ENCODE measurements around the gene FLNC. TPM values are rescaled to one million over a fixed set of nuclear protein-coding genes. Genes with fewer than 3 reads are reported as not detected.

The FLNC gene
- total RNA-seq, 1 donor from 2014 or later: 236 TPM

GRCh38 chr7:128879939-128880746 lies 49.9 kb downstream of the FLNC start:
- DNase-seq (ENCODE audit: low spot score): peak; percentile 64

- DNase-seq (ENCODE audit: low spot score): no peak
These were observed 50.7 kb downstream of the FLNC start for GRCh38 chr7:128880791-128881457.

- no peak for DNase-seq (ENCODE audit: low spot score)
These were observed 51.4 kb downstream of the FLNC start for GRCh38 chr7:128881458-128882125.

GRCh38 chr7:128882134-128882533 lies 51.9 kb downstream of the FLNC start:
- DNase-seq (ENCODE audit: low spot score): no peak

- DNase-seq (ENCODE audit: low spot score): peak; percentile 84
These were observed 53.6 kb downstream of the FLNC start for GRCh38 chr7:128883622-128884448.

- DNase-seq (ENCODE audit: low spot score): no peak
These were observed 54.6 kb downstream of the FLNC start for GRCh38 chr7:128884561-128885369.

- no peak for DNase-seq (ENCODE audit: low spot score)
These were observed 55.4 kb downstream of the FLNC start for GRCh38 chr7:128885370-128886187.

- no peak for DNase-seq (ENCODE audit: low spot score)
These were observed 56.4 kb downstream of the FLNC start for GRCh38 chr7:128886391-128887168.

- no peak for DNase-seq (ENCODE audit: low spot score)
These were observed 57.2 kb downstream of the FLNC start for GRCh38 chr7:128887169-128888038.

- no peak for DNase-seq (ENCODE audit: low spot score)
These were observed 58.0 kb downstream of the FLNC start for GRCh38 chr7:128888039-128888755.

- DNase-seq (ENCODE audit: low spot score): no peak
These were observed 58.5 kb downstream of the FLNC start for GRCh38 chr7:128888756-128889095.

GRCh38 chr7:128889121-128889520 lies 58.9 kb downstream of the FLNC start:
- DNase-seq (ENCODE audit: low spot score): no peak

- no peak for DNase-seq (ENCODE audit: low spot score)
These were observed 60.3 kb downstream of the FLNC start for GRCh38 chr7:128890306-128891109.

GRCh38 chr7:128891110-128891941 lies 61.1 kb downstream of the FLNC start:
- no peak for DNase-seq (ENCODE audit: low spot score)

- DNase-seq (ENCODE audit: low spot score): no peak
These were observed 61.7 kb downstream of the FLNC start for GRCh38 chr7:128891942-128892269.
